ENCODE results near the gene IKZF3.

IKZF3 gene

DNA sequence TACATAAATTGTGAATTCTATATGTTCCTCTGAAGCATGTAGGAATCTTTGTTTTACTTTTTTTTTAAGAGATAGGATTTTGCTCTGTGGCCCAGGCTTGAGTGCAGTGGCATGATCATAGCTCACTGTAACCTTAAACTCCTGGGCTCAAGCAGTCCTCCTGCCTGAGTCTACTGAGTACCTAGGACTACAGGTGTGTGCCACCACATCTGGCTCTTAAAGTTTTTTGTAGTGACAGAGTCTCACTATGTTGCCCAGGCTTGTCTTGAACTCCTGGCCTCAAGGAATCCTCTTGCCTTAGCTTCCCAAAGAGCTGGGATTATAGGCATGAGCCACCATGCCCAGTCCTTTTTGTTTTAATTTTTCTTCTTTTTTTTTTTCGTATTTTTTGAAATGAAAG lies 25.3 kb downstream of the IKZF3 start:
- no peak overlapping the region for H3K4me3 ChIP-seq (replicated peaks in 1 of 2; ENCODE audit: low read depth in 2 of 2, low read length in 2 of 2)
- TF ChIP-seq, protein P1, sequence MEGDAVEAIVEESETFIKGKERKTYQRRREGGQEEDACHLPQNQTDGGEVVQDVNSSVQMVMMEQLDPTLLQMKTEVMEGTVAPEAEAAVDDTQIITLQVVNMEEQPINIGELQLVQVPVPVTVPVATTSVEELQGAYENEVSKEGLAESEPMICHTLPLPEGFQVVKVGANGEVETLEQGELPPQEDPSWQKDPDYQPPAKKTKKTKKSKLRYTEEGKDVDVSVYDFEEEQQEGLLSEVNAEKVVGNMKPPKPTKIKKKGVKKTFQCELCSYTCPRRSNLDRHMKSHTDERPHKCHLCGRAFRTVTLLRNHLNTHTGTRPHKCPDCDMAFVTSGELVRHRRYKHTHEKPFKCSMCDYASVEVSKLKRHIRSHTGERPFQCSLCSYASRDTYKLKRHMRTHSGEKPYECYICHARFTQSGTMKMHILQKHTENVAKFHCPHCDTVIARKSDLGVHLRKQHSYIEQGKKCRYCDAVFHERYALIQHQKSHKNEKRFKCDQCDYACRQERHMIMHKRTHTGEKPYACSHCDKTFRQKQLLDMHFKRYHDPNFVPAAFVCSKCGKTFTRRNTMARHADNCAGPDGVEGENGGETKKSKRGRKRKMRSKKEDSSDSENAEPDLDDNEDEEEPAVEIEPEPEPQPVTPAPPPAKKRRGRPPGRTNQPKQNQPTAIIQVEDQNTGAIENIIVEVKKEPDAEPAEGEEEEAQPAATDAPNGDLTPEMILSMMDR (IDR thresholded peaks at IDR 0.05; ENCODE audit: low read depth, low read length) = no peak
- no peak for DNase-seq (ENCODE audit: low read depth in 2 of 2)

DNA sequence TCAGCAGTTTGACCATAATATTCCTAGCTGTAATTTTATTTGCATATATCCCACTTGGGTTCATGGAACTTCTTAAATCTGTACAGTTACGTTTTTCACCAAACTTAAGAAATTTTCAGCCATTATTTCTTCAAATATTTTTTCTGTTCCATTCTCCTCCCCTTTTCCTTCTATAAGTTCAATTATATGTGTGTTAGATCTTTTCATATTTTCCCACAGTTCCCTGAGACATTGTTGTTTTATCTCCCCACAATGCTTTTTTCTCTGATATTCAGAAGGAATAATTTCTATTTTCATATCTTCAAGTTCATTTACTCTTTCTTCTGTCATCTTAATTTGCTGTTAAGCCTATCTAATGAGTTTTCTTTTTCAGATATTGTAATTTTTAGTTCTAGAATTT lies 26.1 kb downstream of the IKZF3 start:
- DNase-seq (ENCODE audit: low read depth in 2 of 2) = no peak
- TF ChIP-seq, protein P1 (IDR thresholded peaks at IDR 0.05; ENCODE audit: low read depth, low read length) = no peak
- no peak overlapping the region for H3K4me3 ChIP-seq (replicated peaks in 1 of 2; ENCODE audit: low read depth in 2 of 2, low read length in 2 of 2)

DNA sequence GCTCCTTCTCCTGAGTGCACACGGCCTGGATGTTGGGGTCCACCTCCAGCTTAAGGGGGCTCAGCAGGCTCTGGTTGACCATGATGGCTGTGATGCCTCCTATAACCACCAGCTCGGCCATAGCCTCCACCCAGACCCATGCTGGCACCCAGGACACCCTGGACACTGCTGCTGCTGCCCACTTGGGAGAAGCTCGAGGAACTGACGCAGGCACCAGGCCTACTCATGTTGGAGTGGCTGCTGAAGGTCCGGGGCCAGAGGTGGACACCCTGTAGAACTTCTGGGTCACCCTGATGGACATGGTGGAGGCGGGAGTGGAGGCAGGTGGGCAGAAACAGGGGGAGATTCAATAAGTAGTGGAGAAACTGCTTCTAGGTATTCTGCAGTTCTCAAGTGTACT lies 28.0 kb downstream of the IKZF3 start:
- TF ChIP-seq, protein P1 (IDR thresholded peaks at IDR 0.05; ENCODE audit: low read depth, low read length) = no peak
- no peak for DNase-seq (ENCODE audit: low read depth in 2 of 2)
- no peak overlapping the region for H3K4me3 ChIP-seq (replicated peaks in 1 of 2; ENCODE audit: low read depth in 2 of 2, low read length in 2 of 2)

DNA sequence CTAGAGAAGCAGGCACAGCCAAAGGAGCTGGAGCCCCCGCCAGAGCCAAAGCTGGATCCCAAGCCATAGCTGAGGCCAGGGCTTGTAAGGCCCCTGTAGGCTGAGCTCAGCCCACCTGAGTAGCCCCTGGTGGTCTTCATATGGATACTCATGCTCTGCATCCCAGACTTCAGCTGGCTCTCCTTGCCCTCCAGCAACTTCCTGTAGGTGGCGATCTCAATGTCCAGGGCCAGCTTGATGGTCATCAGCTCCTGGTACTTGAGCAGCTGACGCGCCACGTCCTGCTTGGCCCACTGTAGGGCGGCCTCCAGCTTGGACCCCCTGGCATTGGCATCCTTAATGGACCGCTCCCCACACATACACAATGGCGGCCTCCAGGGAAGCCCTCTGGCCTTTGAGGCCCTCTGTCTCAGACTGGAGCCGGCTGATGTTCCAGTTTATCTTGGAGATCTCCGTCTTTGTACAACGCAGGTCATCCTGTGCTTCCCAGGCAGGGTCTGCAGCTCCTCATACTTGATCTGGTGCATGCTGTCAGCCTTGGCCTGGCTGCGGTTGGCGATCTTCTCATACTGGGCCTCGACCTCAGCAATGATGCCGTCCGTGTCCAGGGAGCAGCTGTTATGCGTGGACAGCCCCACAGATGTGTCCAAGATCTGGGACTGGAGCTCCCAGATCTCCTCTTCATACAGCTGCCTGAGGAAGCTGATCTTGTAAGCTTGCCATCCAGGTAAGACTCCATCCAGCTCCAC lies 28.9 kb downstream of the IKZF3 start:
- TF ChIP-seq, protein P1 (IDR thresholded peaks at IDR 0.05; ENCODE audit: low read depth, low read length) = no peak
- no peak for DNase-seq (ENCODE audit: low read depth in 2 of 2)
- no peak overlapping the region for H3K4me3 ChIP-seq (replicated peaks in 1 of 2; ENCODE audit: low read depth in 2 of 2, low read length in 2 of 2)

DNA sequence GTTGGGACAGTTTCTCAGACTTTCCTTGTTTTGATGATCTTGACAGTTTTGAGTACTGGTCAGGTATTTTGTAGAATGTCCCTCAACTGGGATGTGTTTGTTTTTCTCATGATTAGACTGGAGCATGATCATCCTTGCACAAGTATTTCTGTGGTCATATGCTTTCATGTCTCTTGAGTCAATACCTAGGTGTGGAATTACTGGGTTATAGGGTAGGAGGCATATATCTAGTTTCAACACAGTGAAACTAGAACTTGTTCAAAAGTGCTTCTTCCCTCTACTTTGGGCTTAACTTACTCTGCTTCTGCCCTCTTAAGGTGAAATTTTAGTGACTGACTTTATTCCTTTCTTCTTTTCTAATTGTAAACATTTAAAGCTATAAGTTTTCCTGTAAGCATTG lies 30.1 kb downstream of the IKZF3 start:
- DNase-seq (ENCODE audit: low read depth in 2 of 2) = no peak
- H3K4me3 ChIP-seq (replicated peaks in 1 of 2; ENCODE audit: low read depth in 2 of 2, low read length in 2 of 2) = no peak overlapping the region
- TF ChIP-seq, protein P1 (IDR thresholded peaks at IDR 0.05; ENCODE audit: low read depth, low read length) = no peak

DNA sequence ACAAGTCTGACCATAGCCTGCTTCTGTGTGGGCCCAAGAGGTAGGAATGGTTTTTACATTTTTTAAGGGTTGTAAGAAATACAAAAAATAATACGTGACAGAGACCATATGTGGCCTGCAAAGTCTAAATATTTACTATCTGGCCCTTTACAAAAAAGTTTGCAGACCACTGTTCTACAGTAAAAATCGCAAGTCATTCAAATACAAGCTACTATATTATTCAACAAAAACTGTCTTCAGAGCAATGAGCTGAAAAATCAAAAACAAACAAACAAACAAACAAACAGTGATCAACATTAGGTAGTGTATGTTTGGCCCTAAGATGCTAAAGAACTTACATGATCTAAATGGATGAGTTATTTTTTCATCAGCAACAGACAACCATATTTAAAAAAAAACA lies 32.5 kb downstream of the IKZF3 start:
- TF ChIP-seq, protein P1 (IDR thresholded peaks at IDR 0.05; ENCODE audit: low read depth, low read length) = no peak
- no peak overlapping the region for H3K4me3 ChIP-seq (replicated peaks in 1 of 2; ENCODE audit: low read depth in 2 of 2, low read length in 2 of 2)
- DNase-seq (ENCODE audit: low read depth in 2 of 2) = no peak

DNA sequence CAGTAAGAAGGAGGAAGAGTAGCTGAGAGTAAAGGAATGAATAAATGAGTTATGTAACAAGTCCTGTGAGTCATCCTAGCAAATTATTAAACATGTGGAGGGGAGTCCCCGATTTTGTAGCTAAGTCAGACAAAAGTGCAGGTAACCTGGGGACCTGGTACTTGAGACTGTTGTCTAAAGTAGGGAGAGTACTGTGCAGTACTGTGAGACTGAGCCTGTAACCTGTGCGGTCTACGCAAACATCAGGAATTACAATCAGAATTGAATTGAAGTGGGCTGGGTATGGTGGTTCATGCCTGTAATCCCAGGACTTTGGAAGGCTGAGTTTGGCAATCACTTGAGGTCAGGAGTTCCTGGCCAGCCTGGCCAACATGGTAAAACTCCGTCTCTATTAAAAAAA lies 35.7 kb downstream of the IKZF3 start:
- TF ChIP-seq, protein P1 (IDR thresholded peaks at IDR 0.05; ENCODE audit: low read depth, low read length) = no peak
- DNase-seq (ENCODE audit: low read depth in 2 of 2) = no peak
- no peak overlapping the region for H3K4me3 ChIP-seq (replicated peaks in 1 of 2; ENCODE audit: low read depth in 2 of 2, low read length in 2 of 2)

Measured in cardiac fibroblast (primary cell).